Right atrium auricular region (tissue), 2 donors: Measurements from ENCODE around the gene FGFBP1. TPM values are rescaled to one million over a fixed set of nuclear protein-coding genes. Genes with fewer than 3 reads are reported as not detected.

Source experiments
- DNase-seq: peaks from one replicate; pipeline ENCODE4 v3.0.0-alpha.2; 2019; ENCODE audit warnings: low spot score
- H3K27ac ChIP-seq, 2 donors: fragments of 200-600 bp; sonication (generic); 1 replicate in 1 of 2; 2 replicates in 1 of 2; pipeline ENCODE4 v1.5.1; 2016 to 2019
- H3K27me3 ChIP-seq, 2 donors: fragments of 200-600 bp; sonication (generic); one replicate each; pipeline versions ENCODE4 v1.5.1 to v1.6.0; 2017 to 2019
- H3K36me3 ChIP-seq: fragments of 200-600 bp; sonication (generic); one replicate; pipeline ENCODE4 v1.5.1; 2016
- H3K4me1 ChIP-seq, 2 donors: fragments of 200-600 bp; sonication (generic); one replicate each; pipeline versions ENCODE4 v1.5.1 to v1.6.0; 2017 to 2019
- H3K4me3 ChIP-seq, 2 donors: fragments of 200-600 bp; sonication (generic); 1 replicate in 1 of 2; 2 replicates in 1 of 2; pipeline ENCODE4 v1.5.1; 2017 to 2019; ENCODE audit warnings: mild to moderate bottlenecking in 1 of 2, moderate library complexity in 1 of 2
- H3K9me3 ChIP-seq, 2 donors: fragments of 200-600 bp; sonication (generic); one replicate each; pipeline ENCODE4 v1.5.1; 2019
- total RNA-seq, 2 donors: library from RNA; depleted of rRNA; stranded (reverse); fragments of >200 nt; gene quantifications; one replicate each; pipeline ENCODE4 v1.1.0, GENCODE V29; 2016
- TF ChIP-seq, protein P1 (sequence below), 2 donors: fragments of 200-600 bp; sonication (generic); IDR thresholded peaks; one replicate each; pipeline ENCODE4 v1.5.1; 2019; ENCODE audit warnings: antibody characterized with exemption in 2 of 2

Gene FGFBP1
- total RNA-seq, 2 donors from 2014 or later = 0.94 TPM; not detected in 1

GRCh38 chr4:15893962-15894361 is 44.6 kb downstream of the FGFBP1 start:
- no peak overlapping the region for H3K4me3 ChIP-seq
- H3K4me1 ChIP-seq = no peaks in the 10 kb centered on the region
- H3K36me3 ChIP-seq = no peaks in the 10 kb centered on the region
- H3K27ac ChIP-seq = no peak overlapping the region
- no peak for DNase-seq
- TF ChIP-seq, protein P1, sequence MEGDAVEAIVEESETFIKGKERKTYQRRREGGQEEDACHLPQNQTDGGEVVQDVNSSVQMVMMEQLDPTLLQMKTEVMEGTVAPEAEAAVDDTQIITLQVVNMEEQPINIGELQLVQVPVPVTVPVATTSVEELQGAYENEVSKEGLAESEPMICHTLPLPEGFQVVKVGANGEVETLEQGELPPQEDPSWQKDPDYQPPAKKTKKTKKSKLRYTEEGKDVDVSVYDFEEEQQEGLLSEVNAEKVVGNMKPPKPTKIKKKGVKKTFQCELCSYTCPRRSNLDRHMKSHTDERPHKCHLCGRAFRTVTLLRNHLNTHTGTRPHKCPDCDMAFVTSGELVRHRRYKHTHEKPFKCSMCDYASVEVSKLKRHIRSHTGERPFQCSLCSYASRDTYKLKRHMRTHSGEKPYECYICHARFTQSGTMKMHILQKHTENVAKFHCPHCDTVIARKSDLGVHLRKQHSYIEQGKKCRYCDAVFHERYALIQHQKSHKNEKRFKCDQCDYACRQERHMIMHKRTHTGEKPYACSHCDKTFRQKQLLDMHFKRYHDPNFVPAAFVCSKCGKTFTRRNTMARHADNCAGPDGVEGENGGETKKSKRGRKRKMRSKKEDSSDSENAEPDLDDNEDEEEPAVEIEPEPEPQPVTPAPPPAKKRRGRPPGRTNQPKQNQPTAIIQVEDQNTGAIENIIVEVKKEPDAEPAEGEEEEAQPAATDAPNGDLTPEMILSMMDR (IDR thresholded peaks at IDR 0.05) = no peak
- no peaks in the 10 kb centered on the region for H3K9me3 ChIP-seq
- no peaks in the 10 kb centered on the region for H3K27me3 ChIP-seq

- TF ChIP-seq, protein P1 (IDR thresholded peaks at IDR 0.05) = no peak
These were observed 47.2 kb downstream of the FGFBP1 start for GRCh38 chr4:15891312-15891711.

DNA sequence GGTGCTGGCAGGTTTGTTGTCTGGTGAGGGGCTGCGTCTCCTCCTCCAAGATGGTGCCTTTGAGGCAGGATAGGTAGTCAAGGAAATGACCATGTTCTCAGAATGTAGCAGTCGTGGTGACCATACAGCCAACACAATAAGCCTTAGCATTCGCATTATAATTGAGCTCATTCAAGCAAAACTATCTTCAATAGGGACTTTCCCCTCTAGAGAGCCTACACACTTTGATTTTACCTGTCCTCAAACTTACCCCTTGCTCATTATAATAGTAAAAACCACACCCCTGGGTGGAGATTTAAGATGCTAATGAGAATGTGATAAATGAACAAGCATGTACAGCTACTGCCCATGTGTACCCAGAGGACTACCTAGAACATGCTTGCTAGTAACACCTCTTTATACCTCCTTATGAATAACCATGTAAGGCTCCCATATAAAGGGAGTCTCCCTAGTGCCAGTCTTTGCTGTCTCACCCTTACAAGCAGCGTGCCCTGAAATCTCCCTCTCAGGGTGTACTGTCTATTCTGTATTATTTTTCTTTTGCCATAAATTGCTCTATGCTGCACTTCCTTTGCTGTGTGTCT is 48.2 kb downstream of the FGFBP1 start:
- Histone ChIP-seq H3K9me3 (no peaks in the 10 kb centered on the region), H3K36me3 (no peaks in the 10 kb centered on the region)

More at GRCh38 chr4:15891312-15891711, 47.2 kb downstream of the FGFBP1 start:
- no peaks in the 10 kb centered on the region for H3K4me1 ChIP-seq
- no peaks in the 10 kb centered on the region for H3K9me3 ChIP-seq
- no peak overlapping the region for H3K27ac ChIP-seq
- H3K27me3 ChIP-seq = no peaks in the 10 kb centered on the region
- no peak overlapping the region for H3K4me3 ChIP-seq
- H3K36me3 ChIP-seq = no peaks in the 10 kb centered on the region
- DNase-seq = no peak

GRCh38 chr4:15888515-15888914 is 50.0 kb downstream of the FGFBP1 start:
- no peaks in the 10 kb centered on the region for H3K36me3 ChIP-seq
- TF ChIP-seq, protein P1 (IDR thresholded peaks at IDR 0.05) = no peak
- no peaks in the 10 kb centered on the region for H3K27me3 ChIP-seq
- DNase-seq = no peak
- no peaks in the 10 kb centered on the region for H3K4me1 ChIP-seq
- no peak overlapping the region for H3K4me3 ChIP-seq
- no peak overlapping the region for H3K27ac ChIP-seq
- no peaks in the 10 kb centered on the region for H3K9me3 ChIP-seq

More for the DNA sequence above, 48.2 kb downstream of the FGFBP1 start:
- Histone ChIP-seq H3K4me1 (no peaks in the 10 kb centered on the region), H3K27me3 (no peaks in the 10 kb centered on the region), H3K4me3 (no peak overlapping the region), H3K27ac (no peak overlapping the region)
- TF ChIP-seq, protein P1 (IDR thresholded peaks at IDR 0.05) = no peak
- no peak for DNase-seq

Other genes with a start within 250 kb of the FGFBP1 start
- gene BST1, start 235.7 kb downstream of the FGFBP1 start, total RNA-seq = 10 to 100 TPM in 1 of 2 donors, 1 to 10 TPM in 1; 9.5 to 10.2 TPM
- gene CD38, start 160.4 kb downstream of the FGFBP1 start, total RNA-seq = 1 to 10 TPM; 3.1 to 4.9 TPM
- gene FGFBP2, start 24.4 kb upstream of the FGFBP1 start, total RNA-seq = 10 to 100 TPM in 1 of 2 donors, 1 to 10 TPM in 1; 4.8 to 10.7 TPM
- 1 to 10 TPM; 5.2 to 8.1 TPM for gene PROM1, start 145.3 kb upstream of the FGFBP1 start, total RNA-seq